ENCODE data around the gene EXOC2. TPM values are rescaled to one million over a fixed set of nuclear protein-coding genes. Genes with fewer than 3 reads are reported as not detected.

Gene EXOC2
- total RNA-seq, 1 donor from 2014 or later, result 29.8 TPM

GRCh38 chr6:498795-499231, 194.1 kb downstream of the EXOC2 start:
- Mint-ChIP-seq H3K4me3 (no peak overlapping the region), H3K27ac (peak overlapping the region; percentile 18), H3K9me3 (no peaks in the 10 kb centered on the region), H3K4me1 (peaks cover 40% of the 10 kb centered on the region), H3K27me3 (no peaks in the 10 kb centered on the region), H3K36me3 (ENCODE audit: low read depth) (peaks cover 30% of the 10 kb centered on the region)
- TF ChIP-seq CTCF (IDR thresholded peaks at IDR 0.05), result no peak
- POLR2A ChIA-PET, result interaction anchor here (0.6 to 1.9 kb wide), 7 partner anchors 8 to 258 kb away, joined by 3 to 10 read pairs (median 4); partner anchors contain the start of gene IRF4
- DNase-seq, result no peak
- CTCF ChIA-PET, result no interaction called here
- ATAC-seq (ENCODE audit: low read depth), result peak; percentile 18
- intact Hi-C loops (cut with micrococcal nuclease), result loop anchor here (2.0 kb wide), 1 partner anchor 28 kb away; no protein-coding TSS in a partner anchor

- CTCF ChIA-PET, result no interaction called here
These were observed 195.7 kb downstream of the EXOC2 start for GRCh38 chr6:497258-497657.

GRCh38 chr6:496649-497048, 196.3 kb downstream of the EXOC2 start:
- H3K9me3 Mint-ChIP-seq, result no peaks in the 10 kb centered on the region
- no peaks in the 10 kb centered on the region for H3K27me3 Mint-ChIP-seq
- peaks cover 44% of the 10 kb centered on the region for H3K36me3 Mint-ChIP-seq (ENCODE audit: low read depth)
- no peak overlapping the region for H3K27ac Mint-ChIP-seq
- DNase-seq, result no peak
- ChIA-PET POLR2A (no interaction called here), CTCF (no interaction called here)
- no peak overlapping the region for H3K4me3 Mint-ChIP-seq
- no peak for ATAC-seq (ENCODE audit: low read depth)
- peaks cover 29% of the 10 kb centered on the region for H3K4me1 Mint-ChIP-seq
- no peak for TF ChIP-seq CTCF (IDR thresholded peaks at IDR 0.05)
- intact Hi-C loops (cut with micrococcal nuclease), result no loop called here

More at GRCh38 chr6:497258-497657, 195.7 kb downstream of the EXOC2 start:
- ATAC-seq (ENCODE audit: low read depth), result no peak
- H3K9me3 Mint-ChIP-seq, result no peaks in the 10 kb centered on the region
- intact Hi-C loops (cut with micrococcal nuclease), result no loop called here
- H3K4me3 Mint-ChIP-seq, result no peak overlapping the region
- peaks cover 40% of the 10 kb centered on the region for H3K36me3 Mint-ChIP-seq (ENCODE audit: low read depth)
- no peaks in the 10 kb centered on the region for H3K27me3 Mint-ChIP-seq
- peaks cover 32% of the 10 kb centered on the region for H3K4me1 Mint-ChIP-seq
- DNase-seq, result no peak
- POLR2A ChIA-PET, result no interaction called here
- no peak overlapping the region for H3K27ac Mint-ChIP-seq
- TF ChIP-seq CTCF (IDR thresholded peaks at IDR 0.05), result no peak

GRCh38 chr6:494394-494793, 198.5 kb downstream of the EXOC2 start:
- intact Hi-C loops (cut with micrococcal nuclease), result no loop called here
- peaks cover 44% of the 10 kb centered on the region for H3K36me3 Mint-ChIP-seq (ENCODE audit: low read depth)
- no peak overlapping the region for H3K4me3 Mint-ChIP-seq
- H3K4me1 Mint-ChIP-seq, result peaks cover 36% of the 10 kb centered on the region
- ChIA-PET POLR2A (interaction anchor here (0.7 kb wide), 1 partner anchor 100 kb away, joined by 4 read pairs; no protein-coding TSS in a partner anchor), CTCF (no interaction called here)
- H3K9me3 Mint-ChIP-seq, result no peaks in the 10 kb centered on the region
- H3K27me3 Mint-ChIP-seq, result no peaks in the 10 kb centered on the region
- no peak for DNase-seq
- no peak for TF ChIP-seq CTCF (IDR thresholded peaks at IDR 0.05)
- H3K27ac Mint-ChIP-seq, result no peak overlapping the region
- no peak for ATAC-seq (ENCODE audit: low read depth)

- H3K36me3 Mint-ChIP-seq (ENCODE audit: low read depth), result peaks cover 44% of the 10 kb centered on the region
- H3K27ac Mint-ChIP-seq, result no peak overlapping the region
- H3K27me3 Mint-ChIP-seq, result no peaks in the 10 kb centered on the region
- intact Hi-C loops (cut with micrococcal nuclease), result no loop called here
- no peak for TF ChIP-seq CTCF (IDR thresholded peaks at IDR 0.05)
- peaks cover 36% of the 10 kb centered on the region for H3K4me1 Mint-ChIP-seq
- ChIA-PET CTCF (no interaction called here), POLR2A (interaction anchor here (0.7 kb wide), 1 partner anchor 14 kb away, joined by 3 read pairs; no protein-coding TSS in a partner anchor)
- ATAC-seq (ENCODE audit: low read depth), result no peak
- H3K9me3 Mint-ChIP-seq, result no peaks in the 10 kb centered on the region
- no peak for DNase-seq
- no peak overlapping the region for H3K4me3 Mint-ChIP-seq
These were observed 199.1 kb downstream of the EXOC2 start for GRCh38 chr6:493840-494239.
